Activated CD4-positive, alpha-beta memory T cell treated with anti-CD3 and anti-CD28 coated beads for 36 hours (primary cell): ENCODE measurements around the gene CCND2. TPM values are rescaled to one million over a fixed set of nuclear protein-coding genes. Genes with fewer than 3 reads are reported as not detected.

Experiments used
- CTCF ChIA-PET: fragments of 350-600 bp; sonication (Branson Sonifier 250); formaldehyde crosslinking; loops from one replicate; lab custom pipeline; 2021; ENCODE audit warnings: antibody characterized with exemption, inconsistent platforms; lab: Charles Lee
- POLR2A ChIA-PET: fragments of 350-600 bp; sonication (Branson Sonifier 250); formaldehyde crosslinking; loops from one replicate; lab custom pipeline; 2021; ENCODE audit warnings: antibody characterized with exemption; lab: Charles Lee
- DNase-seq: peaks from one replicate; pipeline ENCODE4 v3.0.0-alpha.2; 2020
- H3K27ac Mint-ChIP-seq: one replicate; pipeline ENCODE4 v1.8.0; 2021; ENCODE audit warnings: mixed read lengths
- H3K27me3 Mint-ChIP-seq: one replicate; pipeline ENCODE4 v1.8.0; 2021; ENCODE audit warnings: mixed read lengths
- H3K36me3 Mint-ChIP-seq: one replicate; pipeline ENCODE4 v1.8.0; 2021; ENCODE audit warnings: mixed read lengths
- H3K4me1 Mint-ChIP-seq: one replicate; pipeline ENCODE4 v1.8.0; 2021; ENCODE audit warnings: low read depth, mixed read lengths
- H3K4me3 Mint-ChIP-seq: one replicate; pipeline ENCODE4 v1.8.0; 2021; ENCODE audit warnings: mild to moderate bottlenecking, mixed read lengths
- H3K9me3 Mint-ChIP-seq: one replicate; pipeline ENCODE4 v1.8.0; 2021; ENCODE audit warnings: mixed read lengths
- intact Hi-C: fragments of 100-400 bp; cut with micrococcal nuclease; formaldehyde crosslinking; loops from one replicate; pipeline ENCODE4 v1.15.1; 2023
- total RNA-seq, 2 experiments: library from RNA; stranded (reverse); gene quantifications; one replicate each; pipeline ENCODE4 v1.2.3, GENCODE V29; 2021

CCND2 gene
- total RNA-seq, 2 experiments from 2014 or later: 255 to 261 TPM

GRCh38 chr12:4320853-4321701, 47.5 kb downstream of the CCND2 start, which contains the start of gene TIGAR:
Gene TIGAR, plus strand, starts transcription at chr12:4321213. Its CDS starts 59 bp downstream, at chr12:4321272.
- peak within 1 kb of the TSS; percentile 87 for H3K27ac Mint-ChIP-seq
- H3K9me3 Mint-ChIP-seq: no peaks in the 10 kb centered on the region
- H3K27me3 Mint-ChIP-seq: no peaks in the 10 kb centered on the region
- peaks cover 7% of the 10 kb centered on the region for H3K36me3 Mint-ChIP-seq
- peak within 1 kb of the TSS; percentile 94 for H3K4me3 Mint-ChIP-seq
- ChIA-PET CTCF (interaction anchor here (2.1 kb wide), 1 partner anchor 10 kb away, joined by 5 read pairs; no protein-coding TSS in a partner anchor), POLR2A (interaction anchor here (1.3 to 1.6 kb wide), 2 partner anchors 28 to 52 kb away, joined by 4 to 5 read pairs; no protein-coding TSS in a partner anchor)
- H3K4me1 Mint-ChIP-seq: peaks cover 34% of the 10 kb centered on the region
- DNase-seq: peak; percentile 94
- intact Hi-C loops: loop anchor here (1.0 to 10.0 kb wide), 5 partner anchors 28 to 568 kb away; partner anchors contain the start of genes CRACR2A and RAD51AP1

DNA sequence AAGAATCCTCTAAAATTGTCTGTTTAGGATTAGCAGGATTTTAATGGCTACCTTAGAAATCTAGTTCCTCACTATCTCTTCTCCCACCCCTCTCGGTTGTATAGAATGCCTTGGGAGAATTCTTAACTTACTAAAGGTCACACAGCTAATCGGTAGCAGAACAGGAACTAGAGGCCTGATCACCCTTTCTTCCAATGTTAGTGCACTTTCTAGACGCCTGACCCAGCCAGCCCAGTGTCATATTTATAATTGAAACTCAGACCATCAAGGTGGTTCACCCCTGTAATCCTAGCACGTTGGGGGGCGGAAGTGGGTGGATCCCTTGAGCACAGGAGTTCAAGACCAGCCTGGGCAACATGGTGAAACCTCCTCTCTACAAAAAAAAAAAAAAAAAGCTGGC, 49.2 kb downstream of the CCND2 start:
- ChIA-PET CTCF (interaction anchor here (1.2 to 2.1 kb wide), 2 partner anchors 8 to 74 kb away, joined by 4 to 5 read pairs; no protein-coding TSS in a partner anchor), POLR2A (interaction anchor here (1.6 kb wide), 1 partner anchor 30 kb away, joined by 4 read pairs; no protein-coding TSS in a partner anchor)
- H3K27me3 Mint-ChIP-seq: no peaks in the 10 kb centered on the region
- H3K36me3 Mint-ChIP-seq: peaks cover 7% of the 10 kb centered on the region
- intact Hi-C loops: loop anchor here (10.0 kb wide), 1 partner anchor 212 kb away; the partner anchor contains the start of gene RAD51AP1
- H3K9me3 Mint-ChIP-seq: no peaks in the 10 kb centered on the region
- peak overlapping the region; percentile 3 for H3K4me3 Mint-ChIP-seq
- no peak for DNase-seq
- H3K27ac Mint-ChIP-seq: no peak overlapping the region
- peaks cover 38% of the 10 kb centered on the region for H3K4me1 Mint-ChIP-seq

Other genes starting within 250 kb of the CCND2 start
- 10 to 100 TPM; 12.0 to 13.6 TPM for gene TIGAR, start 47.5 kb downstream of the CCND2 start, total RNA-seq
- not detected for gene FGF23, start 106.0 kb downstream of the CCND2 start, total RNA-seq
- not detected for gene FGF6, start 172.1 kb downstream of the CCND2 start, total RNA-seq